HG03439 (cell line): ENCODE data around the gene NBL1.

Source experiments
- ATAC-seq: cut with Tn5 transposase; IDR thresholded peaks from one replicate; pipeline ENCODE4 v1.9.1; 2021; ENCODE audit warnings: mild to moderate bottlenecking, moderate library complexity; ENCODE audit not compliant: unreplicated experiment

The NBL1 gene

DNA sequence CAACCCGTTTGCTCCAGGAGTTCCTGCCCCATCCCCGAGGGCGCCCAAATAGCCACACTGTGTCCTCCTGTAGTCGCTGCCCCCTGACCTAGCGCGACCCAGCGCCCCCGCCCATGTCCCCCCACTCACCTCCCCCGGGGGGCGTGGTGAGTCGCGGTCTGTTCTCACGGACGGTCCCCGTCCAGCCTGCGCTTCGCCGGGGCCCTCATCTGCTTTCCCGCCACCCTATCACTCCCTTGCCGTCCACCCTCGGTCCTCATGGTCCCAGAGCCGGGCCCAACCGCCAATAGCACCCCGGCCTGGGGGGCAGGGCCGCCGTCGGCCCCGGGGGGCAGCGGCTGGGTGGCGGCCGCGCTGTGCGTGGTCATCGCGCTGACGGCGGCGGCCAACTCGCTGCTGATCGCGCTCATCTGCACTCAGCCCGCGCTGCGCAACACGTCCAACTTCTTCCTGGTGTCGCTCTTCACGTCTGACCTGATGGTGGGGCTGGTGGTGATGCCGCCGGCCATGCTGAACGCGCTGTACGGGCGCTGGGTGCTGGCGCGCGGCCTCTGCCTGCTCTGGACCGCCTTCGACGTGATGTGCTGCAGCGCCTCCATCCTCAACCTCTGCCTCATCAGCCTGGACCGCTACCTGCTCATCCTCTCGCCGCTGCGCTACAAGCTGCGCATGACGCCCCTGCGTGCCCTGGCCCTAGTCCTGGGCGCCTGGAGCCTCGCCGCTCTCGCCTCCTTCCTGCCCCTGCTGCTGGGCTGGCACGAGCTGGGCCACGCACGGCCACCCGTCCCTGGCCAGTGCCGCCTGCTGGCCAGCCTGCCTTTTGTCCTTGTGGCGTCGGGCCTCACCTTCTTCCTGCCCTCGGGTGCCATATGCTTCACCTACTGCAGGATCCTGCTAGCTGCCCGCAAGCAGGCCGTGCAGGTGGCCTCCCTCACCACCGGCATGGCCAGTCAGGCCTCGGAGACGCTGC lies 21.7 kb downstream of the NBL1 start:
- ATAC-seq = no peak

DNA sequence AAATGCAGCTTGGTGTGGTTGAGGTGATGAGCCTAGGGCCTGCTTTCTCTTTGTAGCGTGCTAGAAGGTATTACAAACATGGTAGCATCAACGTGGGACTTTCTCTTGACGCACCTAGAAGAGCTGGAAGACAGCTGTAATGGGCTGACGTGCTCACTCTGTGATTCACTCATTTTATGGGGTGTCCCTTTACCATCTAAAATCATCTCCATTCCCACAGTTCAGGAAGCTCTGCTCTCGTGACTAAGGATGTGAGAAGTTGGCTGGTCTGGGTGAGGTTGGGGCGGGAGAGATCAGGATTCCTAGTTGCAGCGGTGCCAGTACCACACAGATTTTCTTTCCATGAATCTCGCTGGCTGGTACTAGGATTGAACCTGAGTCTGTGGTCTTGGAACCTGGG lies 24.8 kb downstream of the NBL1 start:
- no peak for ATAC-seq

DNA sequence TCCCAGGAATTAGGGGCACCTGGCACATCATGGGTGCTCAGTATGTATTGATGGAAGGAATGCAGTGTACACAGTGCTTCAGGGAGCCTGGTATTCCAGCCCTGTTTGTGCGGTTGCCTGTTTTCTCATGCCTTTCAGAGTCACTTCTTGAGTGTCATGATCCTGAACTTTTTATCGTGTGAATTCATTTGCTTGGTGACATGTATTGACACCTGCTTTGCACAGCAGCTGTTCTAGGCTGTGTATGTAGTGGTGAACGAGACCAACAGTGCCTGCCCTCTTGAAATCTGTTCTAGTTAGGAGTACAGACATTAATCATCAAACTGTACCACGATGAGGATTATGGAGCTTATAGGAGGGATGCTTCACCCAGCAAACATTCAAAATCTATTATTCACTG lies 26.7 kb downstream of the NBL1 start:
- no peak for ATAC-seq

DNA sequence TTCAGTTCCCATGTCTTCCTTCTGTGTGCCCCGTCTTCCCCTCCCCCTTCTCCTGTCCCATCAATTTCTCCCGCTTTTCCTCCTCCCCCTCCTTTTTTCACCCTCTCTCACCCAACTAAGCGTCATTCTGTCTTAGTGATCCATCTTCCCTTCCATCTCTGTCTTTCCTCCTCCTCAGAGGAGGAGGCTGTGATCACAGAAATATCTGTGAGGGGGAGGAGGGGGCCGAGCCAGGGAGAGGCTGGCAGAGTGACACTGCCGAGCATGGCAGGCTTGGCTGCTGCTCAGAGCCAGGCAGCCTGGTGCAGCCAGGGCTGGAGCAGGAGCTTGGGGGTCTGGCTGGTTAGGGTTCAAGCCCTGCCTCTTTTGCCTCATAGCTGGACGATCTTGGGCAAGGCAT lies 28.1 kb downstream of the NBL1 start:
- no peak for ATAC-seq

DNA sequence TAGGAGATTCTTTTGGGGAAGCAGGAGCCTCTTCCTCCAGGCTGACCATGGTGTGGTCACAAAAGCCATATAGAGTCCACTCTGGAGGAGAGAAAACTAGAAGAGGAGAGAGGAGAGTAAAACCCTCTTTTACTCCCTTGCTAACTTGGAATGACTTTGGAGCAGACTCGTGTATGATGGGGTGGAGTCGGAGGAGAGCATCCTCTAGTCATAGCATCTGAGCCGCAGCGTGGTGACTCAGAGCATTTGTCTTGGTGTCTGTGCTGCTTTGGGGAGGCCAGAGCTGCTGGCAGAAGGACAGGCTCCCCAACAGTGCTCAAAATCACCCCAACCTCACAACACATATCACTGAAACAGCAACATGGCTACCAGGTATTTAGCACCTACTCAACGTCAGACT lies 31.7 kb downstream of the NBL1 start:
- ATAC-seq = no peak

DNA sequence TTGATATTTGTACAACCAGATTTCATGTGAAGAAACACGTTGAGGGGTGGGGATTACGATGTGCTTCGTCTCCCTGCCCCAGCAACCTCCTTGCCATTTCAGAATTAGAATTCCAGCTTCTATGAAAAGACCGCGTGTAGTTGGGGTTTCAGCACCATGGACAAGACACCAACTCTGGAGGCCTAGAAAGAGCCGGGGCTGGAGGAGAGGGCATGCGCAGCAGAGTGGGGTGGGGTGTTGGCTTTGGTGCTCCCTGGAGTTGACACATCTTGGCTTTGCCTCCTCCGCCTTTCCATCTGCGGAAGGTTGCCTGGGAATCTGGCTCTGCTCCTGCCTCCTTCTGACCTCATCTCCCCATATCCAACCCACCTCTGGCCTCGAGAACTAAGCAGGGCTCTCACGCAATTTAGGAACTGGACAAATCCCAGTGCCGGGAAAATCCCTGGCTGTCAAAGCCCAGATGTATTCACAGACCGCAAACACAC lies 32.4 kb downstream of the NBL1 start:
- ATAC-seq = no peak

DNA sequence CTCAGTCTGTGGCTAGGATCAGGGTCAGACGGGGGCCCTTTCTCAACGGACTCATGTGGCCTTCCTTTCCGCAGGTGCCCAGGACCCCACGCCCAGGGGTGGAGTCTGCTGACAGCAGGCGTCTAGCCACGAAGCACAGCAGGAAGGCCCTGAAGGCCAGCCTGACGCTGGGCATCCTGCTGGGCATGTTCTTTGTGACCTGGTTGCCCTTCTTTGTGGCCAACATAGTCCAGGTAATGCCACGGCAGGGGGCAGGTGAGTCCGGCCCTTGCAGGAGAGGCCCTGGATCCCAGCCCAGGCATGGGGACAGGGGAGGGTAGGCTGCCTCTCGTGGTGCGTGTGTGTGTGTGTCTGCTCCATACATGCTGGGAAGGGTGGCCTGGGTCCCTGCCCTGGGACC lies 34.4 kb downstream of the NBL1 start:
- no peak for ATAC-seq

DNA sequence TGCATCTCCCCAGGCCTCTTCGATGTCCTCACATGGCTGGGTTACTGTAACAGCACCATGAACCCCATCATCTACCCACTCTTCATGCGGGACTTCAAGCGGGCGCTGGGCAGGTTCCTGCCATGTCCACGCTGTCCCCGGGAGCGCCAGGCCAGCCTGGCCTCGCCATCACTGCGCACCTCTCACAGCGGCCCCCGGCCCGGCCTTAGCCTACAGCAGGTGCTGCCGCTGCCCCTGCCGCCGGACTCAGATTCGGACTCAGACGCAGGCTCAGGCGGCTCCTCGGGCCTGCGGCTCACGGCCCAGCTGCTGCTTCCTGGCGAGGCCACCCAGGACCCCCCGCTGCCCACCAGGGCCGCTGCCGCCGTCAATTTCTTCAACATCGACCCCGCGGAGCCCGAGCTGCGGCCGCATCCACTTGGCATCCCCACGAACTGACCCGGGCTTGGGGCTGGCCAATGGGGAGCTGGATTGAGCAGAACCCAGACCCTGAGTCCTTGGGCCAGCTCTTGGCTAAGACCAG lies 34.9 kb downstream of the NBL1 start:
- no peak for ATAC-seq

DNA sequence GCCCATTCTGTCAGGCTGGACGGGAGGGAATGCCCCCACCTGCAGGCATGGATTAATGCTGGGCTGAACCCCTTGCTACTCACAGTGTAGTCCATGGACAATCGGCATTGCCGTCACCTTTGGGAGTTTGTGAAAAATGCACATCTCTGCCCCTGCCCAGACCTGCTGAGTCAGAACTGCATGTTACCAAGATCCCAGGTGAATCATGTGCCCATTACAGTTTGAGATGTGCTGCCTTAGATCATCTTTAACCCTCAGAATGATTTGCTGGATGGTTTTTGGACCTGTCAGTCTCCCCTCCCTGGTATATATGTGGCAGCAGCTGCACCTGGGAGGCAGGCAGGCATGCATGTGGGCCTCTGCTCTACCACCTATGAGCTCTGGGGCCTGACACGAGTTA lies 35.6 kb downstream of the NBL1 start:
- no peak for ATAC-seq

DNA sequence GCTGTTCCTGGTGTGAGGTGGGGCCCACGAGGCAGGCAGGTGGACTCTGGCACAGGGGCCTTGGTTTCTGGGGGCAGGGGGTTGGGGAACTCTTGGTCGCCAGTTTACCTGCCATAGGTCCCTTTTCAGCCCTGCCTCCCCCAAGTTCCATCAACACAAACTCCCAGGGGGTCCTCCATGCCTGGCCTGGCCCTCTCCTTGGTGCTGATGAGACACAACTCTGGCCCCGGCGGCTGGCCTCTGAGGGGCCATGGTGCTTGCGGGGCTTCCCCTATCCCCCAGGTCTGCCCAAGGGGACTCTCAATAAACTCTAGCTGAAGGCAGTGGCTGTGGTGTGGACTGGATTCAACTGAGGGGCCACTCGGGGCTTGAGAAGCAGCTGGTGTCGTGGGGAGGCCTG lies 36.5 kb downstream of the NBL1 start:
- ATAC-seq = no peak

DNA sequence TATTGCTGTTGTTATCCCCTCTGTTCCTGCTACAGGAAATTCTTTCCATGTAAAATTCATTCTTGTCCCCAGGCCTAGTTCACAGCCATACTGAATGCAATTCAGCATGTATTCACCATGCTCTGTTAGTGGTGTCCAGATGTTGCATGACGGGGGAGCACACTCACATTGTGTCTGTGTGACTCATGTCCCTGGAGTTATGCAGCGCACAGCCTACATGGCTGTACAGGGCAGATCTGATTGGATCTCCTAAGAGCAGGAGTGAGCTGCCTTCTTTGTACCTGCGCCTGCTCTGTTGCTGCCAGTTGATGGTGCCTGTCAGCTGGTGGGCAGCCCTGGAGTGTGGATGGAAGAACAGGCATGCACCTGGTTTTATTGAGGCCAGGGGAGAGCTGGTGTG lies 38.1 kb downstream of the NBL1 start:
- ATAC-seq = no peak

DNA sequence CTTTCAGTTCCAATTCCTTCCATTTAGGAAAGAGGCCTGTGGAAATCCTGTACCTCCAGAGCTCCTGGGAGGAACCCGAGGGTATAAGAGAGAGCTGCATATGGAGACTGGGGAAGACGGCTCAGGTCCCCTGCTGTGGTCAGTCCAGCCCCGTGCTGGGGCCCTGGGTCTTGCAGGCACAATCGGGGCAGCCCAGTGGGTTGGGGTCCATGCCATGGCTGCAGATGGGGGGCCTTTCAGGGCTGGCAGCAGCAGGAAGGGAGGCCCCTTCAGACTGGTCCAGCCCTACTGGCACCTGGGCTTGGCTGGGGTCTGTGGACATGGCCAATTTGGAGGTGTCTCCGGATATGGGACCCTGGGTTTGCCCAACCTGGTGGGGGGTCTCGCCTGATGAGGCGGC lies 38.8 kb downstream of the NBL1 start:
- no peak for ATAC-seq

DNA sequence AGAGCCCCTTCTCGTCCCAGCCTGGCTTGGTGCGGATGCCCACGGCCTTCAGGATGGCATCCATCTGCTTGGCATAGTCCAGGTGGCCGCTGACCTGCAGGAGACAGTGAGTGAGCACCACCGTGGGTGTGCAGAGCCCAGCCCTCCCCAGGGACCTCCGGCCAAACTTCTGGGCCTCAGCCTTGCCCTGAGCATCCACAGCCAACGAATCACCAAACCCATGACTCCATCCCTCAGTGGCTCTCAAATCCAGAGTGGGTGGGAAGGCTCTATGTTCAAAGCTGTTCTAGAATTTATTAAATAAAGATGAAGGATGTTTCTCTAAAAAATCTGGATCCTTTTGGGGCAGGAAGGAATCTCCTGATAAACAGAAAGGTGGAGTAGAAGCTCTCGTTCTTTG lies 39.2 kb downstream of the NBL1 start:
- no peak for ATAC-seq

DNA sequence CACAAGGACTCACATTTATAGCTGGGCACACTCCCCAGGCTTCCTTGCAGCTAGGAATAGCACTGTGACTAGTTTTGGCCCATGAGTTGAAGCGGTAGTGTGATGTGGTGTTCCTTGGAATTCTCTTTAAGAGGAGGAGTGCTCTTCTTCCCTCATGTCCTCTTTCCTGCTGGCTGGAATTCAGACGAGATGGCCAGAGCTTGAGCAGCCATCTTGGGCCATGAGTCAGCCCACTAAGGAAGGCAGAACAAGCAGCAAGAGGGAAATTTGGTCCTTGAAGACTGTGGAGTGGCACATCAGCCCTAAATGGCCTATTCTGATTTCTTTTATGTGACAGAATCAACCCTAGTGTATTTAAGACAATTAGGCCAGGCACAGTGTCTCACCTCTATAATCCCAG lies 40.6 kb downstream of the NBL1 start:
- ATAC-seq = no peak

DNA sequence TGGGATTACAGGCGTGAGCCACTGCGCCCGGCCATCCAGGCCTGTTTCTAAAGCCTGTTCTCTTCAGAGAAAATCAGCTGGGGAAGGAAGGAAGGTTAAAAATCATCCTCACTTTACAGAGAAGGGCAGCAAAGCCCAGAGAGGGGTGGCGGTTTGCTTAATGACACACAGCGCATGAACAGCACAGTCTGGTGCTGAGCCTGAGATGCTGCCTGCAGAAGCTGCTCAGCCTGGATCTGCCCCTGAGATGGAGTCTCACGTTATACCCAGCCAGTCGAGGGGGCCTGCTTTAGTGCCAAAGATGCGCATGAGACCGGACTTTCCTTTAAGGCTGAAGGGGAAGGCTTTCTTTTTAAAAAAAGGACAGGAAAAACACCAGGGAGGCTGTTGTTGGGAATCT lies 41.9 kb downstream of the NBL1 start:
- ATAC-seq = no peak

DNA sequence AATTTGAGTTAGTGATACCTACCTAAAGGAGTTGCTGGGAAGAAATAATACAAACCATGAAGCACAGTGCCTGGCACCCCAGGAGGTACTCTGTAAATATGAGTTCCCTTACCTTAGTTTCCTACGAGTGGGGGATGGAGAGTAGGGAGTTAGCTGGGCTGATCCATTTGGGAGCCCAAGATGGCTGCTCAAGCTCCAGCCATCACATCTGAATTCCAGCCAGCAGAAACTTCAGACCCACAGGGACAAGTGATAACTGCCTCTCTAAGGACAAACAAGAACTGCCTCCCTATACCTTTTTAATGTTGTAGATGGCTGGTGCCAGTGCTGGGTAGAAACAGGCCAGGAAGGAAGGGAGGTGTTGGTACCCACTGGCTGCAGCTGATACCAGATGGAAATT lies 43.3 kb downstream of the NBL1 start:
- ATAC-seq = no peak

DNA sequence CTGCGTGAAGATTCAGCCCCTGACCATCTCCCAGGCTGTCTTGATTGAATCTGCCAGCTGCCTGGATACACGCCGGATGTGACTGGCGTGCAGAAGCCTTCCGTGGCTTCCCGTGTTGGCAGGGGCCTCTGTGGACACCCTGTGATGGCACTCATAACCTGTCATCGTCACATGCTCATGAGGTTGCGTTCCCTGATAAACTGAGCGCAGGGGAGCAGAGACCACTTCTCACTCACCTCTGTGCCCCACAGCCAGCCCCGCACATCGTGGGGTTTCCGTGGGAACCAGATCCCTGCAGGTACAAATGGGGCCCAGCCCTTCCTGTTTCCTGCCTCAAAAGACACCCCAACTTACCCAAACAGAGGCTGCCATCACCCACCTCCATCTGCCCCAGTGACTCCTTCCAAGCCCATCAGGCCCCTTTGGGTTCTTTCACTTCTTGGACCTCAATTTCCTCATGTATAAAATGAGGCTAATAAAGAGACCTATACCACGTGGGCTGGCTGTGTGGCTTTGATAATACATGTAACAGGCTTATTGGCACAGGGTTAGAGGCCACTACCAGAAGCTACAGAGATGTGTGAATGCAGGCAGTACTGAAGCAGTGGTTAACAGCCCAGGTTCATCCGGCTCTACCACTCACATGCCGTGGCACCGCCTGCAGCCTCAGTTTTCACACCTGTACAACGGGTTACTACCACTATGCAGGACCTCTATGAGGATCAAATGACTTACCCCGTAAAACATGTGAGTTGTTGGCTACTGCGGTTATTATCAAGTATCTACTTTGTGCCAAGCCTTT lies 44.1 kb downstream of the NBL1 start:
- no peak for ATAC-seq

DNA sequence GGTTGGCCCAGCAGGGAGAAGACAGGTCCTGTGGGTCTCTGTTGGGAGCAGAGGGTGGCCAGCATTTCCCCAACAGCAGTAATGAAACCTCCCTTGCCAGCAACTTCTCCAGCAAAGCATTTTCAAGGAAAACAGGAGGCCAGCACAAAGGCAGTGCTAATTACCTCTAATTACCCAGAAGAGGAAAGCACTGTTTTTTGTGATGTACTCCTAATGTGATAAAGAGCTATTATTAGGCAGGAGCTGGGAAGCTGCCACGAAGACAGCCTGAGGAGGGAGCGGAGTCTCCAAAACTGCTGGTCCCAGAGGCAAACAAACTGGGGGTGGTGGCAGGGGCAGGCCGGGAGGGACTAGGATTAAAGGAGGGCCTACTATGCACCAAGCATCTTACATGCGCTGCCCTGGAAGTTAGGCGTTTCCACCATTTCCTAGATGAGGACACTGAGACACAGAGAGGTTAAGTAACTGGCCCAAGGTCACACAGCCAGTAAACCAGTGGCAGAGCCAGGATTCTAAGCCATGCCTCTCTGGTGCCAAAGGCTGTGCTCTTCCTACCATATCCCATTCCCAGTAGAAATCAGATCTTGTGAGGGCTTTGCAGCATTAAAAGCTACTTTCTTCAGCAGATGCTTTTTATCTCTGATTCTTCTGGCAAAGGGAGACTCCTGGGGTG lies 45.1 kb downstream of the NBL1 start:
- no peak for ATAC-seq

DNA sequence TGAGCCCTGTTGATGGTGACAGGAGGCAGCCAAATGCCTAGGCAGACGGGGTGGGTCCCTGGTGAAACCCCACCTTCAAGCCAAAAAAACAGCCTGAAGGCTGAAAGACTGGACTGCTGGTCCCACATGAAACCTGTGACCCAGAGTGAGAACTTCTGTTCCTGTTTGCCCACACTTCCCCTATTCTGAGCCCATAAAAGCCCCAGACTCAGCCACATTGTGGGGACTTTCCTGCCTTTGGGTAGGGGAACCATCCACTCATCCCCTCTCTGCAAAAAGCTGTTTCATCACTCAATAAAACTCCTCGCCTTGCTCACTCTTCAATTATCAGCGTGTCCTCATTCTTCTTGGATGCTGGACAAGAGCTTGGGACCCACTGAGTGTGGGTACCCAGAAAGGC lies 45.7 kb downstream of the NBL1 start:
- no peak for ATAC-seq

DNA sequence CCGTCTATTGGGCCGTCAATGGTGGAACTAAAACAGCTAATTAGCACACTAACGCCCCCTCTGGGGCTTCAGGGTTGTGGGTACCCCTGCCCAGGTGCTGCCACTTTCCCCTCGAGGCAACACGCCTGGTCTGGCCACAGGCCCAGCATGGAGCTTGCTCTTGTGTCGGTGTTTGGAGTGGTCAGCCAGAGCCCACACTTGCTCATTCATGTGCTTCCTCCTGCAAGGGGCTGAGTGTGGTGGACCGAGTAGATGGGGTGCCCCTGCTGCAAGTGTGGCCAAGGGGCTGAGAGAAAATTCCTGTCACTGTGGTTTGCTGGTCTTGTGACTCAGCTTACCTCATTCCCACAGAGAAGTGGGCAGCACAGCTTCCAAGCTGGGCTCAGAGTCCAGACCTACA lies 46.2 kb downstream of the NBL1 start:
- no peak for ATAC-seq

DNA sequence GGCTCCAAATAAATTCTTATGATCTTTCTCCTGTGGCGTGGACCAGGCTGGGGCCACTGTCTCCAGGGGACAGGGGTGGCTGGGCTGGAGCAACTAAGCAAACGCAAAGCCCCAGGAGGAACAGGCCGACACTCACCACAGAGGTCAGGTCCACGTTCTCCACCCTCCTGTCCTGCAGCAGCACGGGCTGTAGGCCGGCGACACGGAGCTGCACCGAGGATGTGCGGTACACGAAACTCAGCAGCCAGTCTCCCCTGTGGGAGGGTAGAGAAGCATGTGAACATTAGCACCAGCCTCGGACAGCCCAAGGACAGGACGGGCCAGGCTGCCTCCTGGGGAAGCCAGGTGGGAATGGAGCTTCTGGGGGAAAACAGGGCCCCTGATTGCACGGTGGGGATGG lies 50.2 kb downstream of the NBL1 start:
- ATAC-seq = no peak
